Transverse colon (tissue), 4 donors: ENCODE measurements around the gene XPNPEP3.

ENCODE experiments used
- CTCF ChIP-seq, 5 experiments: fragments of 200-600 bp in 3 of 5; fragments of 450-650 bp in 2 of 5; sonication (generic) in 3 of 5; IDR thresholded peaks; 1 replicate in 2 of 5; 2 replicates in 3 of 5; pipeline ENCODE4 v1.5.1; 2016 to 2017; ENCODE audit warnings: antibody characterized with exemption in 5 of 5, inconsistent platforms in 3 of 5, mild to moderate bottlenecking in 2 of 5, moderate library complexity in 1 of 5
- POLR2AphosphoS5 ChIP-seq, 3 donors: sonication (generic); formaldehyde crosslinking; IDR thresholded peaks; one replicate each; pipeline ENCODE4 v1.6.1; 2016; ENCODE audit warnings: antibody characterized with exemption in 3 of 3

DNA sequence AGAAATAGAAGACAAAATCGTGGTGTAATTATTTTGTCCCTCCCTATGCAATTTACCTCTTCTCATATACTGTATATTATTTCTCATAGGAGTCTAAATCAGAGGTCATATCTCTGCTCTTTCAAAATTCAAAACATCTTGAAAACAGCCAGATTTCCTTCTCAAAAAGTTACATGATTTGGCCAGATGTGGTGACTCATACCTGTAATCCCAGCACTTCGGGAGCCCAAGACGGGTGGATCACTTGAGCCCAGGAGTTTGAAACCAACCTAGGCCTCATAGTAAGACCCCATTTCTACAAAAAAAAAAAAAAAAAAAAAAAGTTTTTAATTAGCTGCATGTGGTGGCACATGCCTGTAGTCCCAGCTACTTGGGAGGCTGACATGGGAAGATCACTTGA lies 33.9 kb downstream of the XPNPEP3 start:
- no peak for TF ChIP-seq CTCF (IDR thresholded peaks at IDR 0.05)
- TF ChIP-seq POLR2AphosphoS5 (IDR thresholded peaks at IDR 0.05), result no peak
